NCI-H1417 (cell line): Measurements from ENCODE around the gene NOL9.

Source experiments
- DNase-seq, 3 experiments: peaks; one replicate each; lab custom pipeline; 2025; lab: John Stamatoyannopoulos, UW

Gene NOL9

DNA sequence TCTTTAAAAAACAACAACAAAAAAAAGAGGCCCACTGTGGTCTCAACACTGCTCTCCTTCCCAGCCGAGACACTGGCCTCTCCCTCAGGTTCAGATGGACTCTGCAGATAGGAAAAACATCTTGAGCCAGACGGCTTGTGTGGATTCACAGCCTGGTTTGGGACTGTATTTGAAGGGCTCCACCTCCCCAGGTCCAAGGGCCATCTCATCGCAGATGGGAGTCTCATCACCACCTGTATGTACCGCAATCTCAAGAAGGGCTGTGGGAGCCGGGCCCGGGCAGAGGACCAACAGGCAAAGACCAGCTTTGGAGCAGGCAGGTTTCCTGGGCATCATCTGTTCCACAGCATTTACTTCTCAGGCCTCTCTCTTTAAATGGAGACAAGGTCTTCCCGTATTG, 35.7 kb upstream of the NOL9 start:
- no peak for DNase-seq

DNA sequence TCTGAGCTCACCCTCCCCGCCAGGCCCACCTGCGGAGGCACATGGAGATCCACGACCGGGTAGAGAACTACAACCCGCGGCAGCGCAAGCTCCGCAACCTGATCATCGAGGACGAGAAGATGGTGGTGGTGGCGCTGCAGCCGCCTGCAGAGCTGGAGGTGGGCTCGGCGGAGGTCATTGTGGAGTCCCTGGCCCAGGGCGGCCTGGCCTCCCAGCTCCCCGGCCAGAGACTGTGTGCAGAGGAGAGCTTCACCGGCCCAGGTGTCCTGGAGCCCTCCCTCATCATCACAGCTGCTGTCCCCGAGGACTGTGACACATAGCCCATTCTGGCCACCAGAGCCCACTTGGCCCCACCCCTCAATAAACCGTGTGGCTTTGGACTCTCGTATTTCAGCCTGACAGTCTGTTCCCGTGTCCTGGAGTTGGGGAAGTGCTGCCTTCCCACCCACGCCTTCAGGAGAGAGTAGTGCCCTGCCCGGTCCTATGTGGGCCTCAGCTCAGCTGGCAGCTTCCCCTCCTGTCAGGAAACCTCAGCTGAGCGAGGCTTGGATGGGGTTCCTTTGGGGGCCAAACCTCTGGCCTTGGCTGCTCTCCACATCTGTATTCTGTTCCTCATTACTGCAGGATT, 34.7 kb upstream of the NOL9 start:
- no peak for DNase-seq

DNA sequence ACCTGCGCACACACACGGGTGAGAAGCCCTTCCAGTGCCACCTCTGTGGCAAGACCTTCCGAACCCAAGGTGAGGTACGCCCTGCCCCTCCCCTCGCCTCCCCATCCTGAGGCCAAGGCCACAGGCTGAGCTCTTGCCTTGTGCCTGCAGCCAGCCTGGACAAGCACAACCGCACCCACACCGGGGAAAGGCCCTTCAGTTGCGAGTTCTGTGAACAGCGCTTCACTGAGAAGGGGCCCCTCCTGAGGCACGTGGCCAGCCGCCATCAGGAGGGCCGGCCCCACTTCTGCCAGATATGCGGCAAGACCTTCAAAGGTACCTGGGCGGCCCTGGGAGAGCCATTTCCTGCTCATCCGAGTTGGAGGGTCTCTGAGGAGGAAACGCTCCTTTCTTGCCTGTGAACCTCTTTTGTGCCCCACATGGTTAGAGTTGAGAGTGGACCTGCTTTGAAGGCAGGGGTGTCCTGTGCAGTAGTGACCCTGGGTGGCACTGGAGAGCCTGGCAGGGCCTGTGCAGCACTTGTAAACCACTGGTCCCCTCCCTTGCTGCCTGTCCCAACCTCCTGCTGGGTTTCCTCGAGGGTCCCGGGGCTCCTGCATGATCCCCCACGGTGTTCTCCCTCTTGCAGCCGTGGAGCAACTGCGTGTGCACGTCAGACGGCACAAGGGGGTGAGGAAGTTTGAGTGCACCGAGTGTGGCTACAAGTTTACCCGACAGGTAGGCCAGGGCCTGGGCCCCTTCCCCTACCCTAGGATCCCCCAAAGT, 34.0 kb upstream of the NOL9 start:
- peak in 1 of 3 experiments; percentile 4 for DNase-seq

DNA sequence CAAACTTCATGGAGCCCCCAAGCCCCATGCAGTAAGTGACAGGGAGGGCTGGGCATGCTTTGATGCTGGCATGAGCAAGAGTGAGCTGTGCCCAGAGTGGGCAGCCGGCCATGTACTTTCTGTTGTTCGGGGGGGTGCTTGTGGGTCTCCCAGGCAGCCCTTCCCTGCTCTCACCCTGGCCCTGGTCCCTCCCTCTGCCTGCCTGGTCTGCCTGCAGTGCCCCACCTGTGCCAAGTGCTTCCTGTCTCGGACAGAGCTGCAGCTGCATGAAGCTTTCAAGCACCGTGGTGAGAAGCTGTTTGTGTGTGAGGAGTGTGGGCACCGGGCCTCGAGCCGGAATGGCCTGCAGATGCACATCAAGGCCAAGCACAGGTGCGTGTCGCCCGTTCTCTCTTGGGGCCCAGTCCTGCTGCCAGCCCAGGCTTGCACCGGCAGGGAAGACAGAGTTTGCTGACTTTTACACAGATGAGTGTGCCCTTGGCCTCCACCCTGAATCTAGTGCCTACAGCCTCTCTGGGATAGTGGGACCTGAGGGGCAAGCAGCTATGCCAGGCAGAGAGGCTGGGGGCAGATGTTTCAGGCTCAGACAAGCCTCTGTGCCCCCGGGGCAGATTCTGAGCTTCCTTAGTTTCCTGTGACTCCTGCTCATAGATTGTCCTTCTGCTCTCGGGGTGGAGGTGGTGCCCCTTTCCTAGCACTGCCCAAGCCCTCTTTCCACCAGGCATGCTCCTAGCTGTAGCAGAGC, 33.1 kb upstream of the NOL9 start:
- DNase-seq = peak in 2 of 3 experiments; percentile 10 to 46

DNA sequence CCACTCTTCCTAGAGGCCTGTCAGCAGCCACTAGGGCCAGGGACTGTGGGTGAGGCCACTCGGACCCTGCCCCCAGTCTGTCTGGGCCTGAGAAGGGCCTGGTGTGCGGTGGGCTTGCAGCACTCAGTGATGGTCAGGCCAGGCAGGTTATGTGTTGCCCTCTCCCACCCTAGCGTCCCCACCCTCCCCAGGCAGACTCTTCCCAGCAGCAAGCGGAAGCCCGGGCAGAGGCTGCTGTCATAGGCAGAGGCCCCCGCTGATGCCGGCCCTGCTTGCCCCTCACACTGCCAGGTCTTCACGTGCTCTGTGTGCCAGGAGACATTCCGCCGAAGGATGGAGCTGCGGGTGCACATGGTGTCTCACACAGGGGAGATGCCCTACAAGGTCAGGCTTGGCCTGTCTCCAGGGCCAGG, 32.1 kb upstream of the NOL9 start:
- DNase-seq = no peak

DNA sequence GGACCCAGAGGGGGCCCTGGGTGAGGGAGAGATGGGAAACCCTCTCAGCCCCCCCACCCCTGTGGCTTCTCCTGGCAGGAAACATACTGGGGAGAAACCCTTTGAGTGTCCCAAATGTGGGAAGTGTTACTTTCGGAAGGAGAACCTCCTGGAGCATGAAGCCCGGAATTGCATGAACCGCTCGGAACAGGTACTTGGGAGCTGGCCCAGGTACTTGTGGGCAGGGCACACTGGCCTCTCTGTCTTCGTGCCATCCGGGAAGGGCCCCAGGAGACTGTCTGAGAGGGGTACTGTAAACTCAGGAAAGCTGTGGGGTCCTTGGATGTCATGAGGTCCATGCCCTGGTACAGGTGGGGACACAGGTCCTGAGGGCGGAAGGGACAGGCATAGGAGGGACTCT, 31.5 kb upstream of the NOL9 start:
- no peak for DNase-seq

DNA sequence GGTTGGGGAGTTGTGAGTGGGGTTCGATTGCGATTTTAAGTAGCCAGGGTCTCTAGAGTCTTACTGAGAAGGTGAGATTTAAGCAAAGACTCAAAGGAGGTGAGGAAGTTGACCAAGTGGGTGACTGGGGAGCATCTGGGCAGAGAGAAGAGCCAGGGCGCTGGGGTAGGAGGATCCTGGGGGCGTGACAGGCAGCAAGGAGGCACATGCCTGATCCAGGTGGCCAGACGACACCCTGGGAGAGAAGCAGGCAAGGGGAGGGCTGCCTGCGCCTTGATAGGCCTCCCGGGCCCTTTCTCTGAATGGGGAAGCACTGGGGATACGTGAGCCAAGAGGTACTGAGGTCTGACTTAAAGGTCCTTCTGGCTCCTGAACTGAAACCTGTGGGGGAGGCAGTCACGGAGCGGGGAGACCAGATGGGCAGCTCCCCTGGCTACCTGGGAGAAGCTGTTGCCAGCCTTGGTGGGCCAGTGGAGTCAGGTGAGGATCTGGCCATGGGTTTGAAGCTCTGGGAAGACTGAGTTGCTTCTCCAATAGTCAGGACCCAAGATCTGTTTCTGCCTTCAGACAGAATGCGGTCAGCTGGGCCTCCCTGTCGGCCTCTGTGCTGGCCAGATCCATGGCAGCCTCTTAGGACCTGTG, 30.9 kb upstream of the NOL9 start:
- no peak for DNase-seq

DNA sequence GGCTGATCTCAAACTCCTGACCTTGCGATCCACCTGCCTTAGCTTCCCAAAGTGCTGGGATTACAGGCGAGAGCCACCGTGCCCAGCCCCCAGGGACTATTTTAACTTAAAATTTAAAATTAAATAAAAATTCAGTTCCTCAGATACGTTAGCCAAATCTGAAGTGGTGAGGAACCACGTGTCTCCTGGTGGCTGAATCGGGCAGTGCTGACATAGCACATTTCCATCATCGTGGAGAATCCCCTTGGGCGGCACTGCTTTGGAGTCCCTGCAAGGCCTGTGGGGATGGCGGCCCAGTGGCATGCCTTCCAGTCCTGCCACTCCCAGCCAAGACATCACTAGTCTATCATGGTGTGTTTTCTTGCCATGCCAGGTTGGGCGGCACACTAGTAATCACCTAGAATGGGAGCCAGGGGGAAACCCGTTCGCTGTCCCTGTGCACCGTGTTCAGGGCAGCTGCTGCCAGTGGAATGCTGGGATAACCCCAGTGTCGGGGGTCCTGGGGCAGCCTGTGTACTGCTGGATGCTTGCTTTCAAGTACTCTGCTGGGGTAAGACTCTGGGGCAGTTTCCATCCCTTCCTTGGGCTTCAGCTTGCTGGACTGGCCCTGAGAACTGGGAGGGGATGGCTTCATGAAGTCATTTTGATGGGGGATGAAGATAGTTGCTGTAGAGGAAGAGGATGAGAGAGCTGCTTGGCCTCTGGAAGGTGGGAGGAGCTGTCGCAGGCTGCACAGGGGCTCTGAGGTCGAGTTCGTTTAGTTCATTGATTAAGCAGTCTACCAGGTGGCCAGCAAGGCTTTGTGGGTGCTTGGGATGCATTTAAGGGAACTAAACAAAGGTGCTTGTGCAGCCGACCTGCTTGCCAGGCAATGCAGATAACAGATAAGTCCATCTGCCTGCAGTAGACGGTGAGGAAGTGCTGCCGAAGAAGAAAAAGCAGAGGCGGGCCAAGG, 30.1 kb upstream of the NOL9 start:
- no peak for DNase-seq

DNA sequence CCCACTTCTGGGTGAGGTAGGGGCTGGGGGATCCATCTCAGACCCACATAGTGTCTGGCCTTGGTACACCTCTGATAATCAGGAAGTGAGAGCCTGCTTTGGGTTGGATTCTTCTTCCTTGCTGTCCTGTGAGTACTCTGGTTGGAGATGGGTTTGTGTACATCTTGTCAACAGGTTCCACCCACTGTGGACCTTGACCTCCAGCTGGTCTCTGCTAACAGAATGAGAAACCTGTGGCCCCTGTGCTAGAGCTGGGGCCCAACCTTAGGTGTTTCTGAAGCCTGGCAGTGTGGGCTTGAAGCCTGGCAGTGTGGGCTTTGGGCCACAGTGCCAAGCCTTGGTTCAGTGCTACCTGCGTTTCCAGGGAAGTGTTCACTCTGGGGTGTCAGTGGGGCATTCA, 28.1 kb upstream of the NOL9 start:
- DNase-seq = no peak

DNA sequence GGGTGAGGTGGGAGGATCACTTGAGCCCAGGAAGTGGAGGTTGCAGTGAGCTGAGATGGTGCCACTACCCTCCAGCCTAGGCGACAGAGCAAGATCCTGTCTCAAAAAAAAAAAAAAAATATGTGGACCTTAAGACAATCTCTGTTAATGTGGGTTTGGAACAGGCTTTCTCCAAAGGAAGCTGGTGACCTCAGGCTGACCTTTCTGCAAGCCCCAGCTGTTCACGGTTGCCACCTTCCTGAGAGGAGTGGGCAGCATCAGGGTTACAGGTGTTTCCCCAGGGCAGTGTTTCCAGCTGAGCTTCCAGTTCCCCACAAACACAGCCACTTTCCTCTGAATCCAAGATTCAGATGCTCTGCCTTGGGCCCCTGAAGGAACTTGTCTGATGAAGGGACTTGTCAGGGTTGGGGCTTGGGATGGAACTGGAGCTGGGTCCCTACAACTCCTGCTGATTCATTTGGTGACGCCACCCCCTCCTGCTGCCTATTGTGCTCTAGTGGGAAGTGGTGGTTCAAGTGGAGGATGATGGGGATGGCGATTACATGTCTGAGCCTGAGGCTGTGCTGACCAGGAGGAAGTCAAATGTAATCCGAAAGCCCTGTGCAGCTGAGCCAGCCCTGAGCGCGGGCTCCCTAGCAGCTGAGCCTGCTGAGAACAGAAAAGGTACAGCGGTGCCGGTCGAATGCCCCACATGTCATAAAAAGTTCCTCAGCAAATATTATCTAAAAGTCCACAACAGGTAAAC, 27.4 kb upstream of the NOL9 start:
- DNase-seq = peak in 2 of 3 experiments; percentile 41 to 71

DNA sequence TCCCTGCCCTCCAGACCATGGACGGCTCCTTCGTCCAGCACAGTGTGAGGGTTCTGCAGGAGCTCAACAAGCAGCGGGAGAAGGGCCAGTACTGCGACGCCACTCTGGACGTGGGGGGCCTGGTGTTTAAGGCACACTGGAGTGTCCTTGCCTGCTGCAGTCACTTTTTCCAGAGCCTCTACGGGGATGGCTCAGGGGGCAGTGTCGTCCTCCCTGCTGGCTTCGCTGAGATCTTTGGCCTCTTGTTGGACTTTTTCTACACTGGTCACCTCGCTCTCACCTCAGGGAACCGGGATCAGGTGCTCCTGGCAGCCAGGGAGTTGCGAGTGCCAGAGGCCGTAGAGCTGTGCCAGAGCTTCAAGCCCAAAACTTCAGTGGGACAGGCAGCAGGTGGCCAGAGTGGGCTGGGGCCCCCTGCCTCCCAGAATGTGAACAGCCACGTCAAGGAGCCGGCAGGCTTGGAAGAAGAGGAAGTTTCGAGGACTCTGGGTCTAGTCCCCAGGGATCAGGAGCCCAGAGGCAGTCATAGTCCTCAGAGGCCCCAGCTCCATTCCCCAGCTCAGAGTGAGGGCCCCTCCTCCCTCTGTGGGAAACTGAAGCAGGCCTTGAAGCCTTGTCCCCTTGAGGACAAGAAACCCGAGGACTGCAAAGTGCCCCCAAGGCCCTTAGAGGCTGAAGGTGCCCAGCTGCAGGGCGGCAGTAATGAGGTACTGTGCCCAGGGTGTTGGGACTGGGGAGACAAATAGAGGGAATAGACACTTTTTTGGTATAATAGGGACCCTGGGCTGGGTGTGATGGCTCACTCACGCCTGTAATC, 26.5 kb upstream of the NOL9 start:
- no peak for DNase-seq

DNA sequence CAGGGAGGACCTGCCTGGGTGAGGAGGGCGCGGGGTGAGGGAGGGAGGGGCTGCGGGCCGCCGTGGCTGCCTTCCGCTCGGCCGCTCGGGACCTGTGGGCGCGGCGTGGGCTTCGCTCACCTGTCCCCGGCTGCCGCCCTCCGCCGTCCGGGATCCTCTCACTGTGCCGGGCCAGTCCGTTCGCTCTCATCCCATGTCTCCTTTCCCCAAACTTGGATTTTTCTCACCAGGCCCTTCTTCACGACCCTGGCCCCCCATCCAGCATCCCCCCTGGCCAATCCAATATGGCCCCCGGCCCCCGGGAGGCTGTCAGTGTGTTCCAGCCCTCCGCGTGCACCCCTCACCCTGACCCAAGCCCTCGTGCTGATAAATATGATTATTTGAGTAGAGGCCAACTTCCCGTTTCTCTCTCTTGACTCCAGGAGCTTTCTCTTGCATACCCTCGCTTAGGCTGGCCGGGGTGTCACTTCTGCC, 25.8 kb upstream of the NOL9 start:
- peak in 1 of 3 experiments; percentile 37 for DNase-seq

DNA sequence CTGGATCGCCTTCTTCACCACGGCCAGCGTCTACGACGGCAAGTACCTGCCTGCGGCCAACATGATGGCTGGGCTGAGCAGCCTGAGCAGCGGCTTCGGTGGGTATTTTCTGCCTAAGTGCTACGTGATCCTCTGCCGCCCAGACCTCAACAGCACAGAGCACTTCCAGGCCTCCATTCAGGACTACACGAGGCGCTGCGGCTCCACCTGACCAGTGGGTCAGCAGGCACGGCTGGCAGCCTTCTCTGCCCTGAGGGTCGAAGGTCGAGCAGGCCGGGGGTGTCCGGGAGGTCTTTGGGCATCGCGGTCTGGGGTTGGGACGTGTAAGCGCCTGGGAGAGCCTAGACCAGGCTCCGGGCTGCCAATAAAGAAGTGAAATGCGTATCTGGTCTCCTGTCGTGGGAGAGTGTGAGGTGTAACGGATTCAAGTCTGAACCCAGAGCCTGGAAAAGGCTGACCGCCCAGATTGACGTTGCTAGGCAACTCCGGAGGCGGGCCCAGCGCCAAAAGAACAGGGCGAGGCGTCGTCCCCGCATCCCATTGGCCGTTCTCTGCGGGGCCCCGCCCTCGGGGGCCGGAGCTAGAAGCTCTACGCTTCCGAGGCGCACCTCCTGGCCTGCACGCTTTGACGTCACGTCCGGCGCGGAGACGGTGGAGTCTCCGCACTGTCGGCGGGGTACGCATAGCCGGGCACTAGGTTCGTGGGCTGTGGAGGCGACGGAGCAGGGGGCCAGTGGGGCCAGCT, 25.2 kb upstream of the NOL9 start, which contains the start of gene ZBTB48:
Gene ZBTB48, plus strand, starts transcription at position 621 of the 745 bp plus-strand sequence. CDS start 616 bp downstream, outside the sequence.
- DNase-seq = peak; percentile 98

DNA sequence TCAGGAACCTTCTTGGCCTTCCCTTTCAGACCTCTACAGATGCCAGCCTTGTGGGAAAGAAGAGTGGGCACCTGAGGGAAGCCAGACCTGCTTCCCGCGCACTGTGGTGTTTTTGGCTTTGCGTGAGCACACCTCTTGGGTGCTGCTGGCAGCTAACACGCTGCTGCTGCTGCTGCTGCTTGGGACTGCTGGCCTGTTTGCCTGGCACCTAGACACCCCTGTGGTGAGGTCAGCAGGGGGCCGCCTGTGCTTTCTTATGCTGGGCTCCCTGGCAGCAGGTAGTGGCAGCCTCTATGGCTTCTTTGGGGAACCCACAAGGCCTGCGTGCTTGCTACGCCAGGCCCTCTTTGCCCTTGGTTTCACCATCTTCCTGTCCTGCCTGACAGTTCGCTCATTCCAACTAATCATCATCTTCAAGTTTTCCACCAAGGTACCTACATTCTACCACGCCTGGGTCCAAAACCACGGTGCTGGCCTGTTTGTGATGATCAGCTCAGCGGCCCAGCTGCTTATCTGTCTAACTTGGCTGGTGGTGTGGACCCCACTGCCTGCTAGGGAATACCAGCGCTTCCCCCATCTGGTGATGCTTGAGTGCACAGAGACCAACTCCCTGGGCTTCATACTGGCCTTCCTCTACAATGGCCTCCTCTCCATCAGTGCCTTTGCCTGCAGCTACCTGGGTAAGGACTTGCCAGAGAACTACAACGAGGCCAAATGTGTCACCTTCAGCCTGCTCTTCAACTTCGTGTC, 24.5 kb upstream of the NOL9 start:
- DNase-seq = peak in 1 of 3 experiments; percentile 19

DNA sequence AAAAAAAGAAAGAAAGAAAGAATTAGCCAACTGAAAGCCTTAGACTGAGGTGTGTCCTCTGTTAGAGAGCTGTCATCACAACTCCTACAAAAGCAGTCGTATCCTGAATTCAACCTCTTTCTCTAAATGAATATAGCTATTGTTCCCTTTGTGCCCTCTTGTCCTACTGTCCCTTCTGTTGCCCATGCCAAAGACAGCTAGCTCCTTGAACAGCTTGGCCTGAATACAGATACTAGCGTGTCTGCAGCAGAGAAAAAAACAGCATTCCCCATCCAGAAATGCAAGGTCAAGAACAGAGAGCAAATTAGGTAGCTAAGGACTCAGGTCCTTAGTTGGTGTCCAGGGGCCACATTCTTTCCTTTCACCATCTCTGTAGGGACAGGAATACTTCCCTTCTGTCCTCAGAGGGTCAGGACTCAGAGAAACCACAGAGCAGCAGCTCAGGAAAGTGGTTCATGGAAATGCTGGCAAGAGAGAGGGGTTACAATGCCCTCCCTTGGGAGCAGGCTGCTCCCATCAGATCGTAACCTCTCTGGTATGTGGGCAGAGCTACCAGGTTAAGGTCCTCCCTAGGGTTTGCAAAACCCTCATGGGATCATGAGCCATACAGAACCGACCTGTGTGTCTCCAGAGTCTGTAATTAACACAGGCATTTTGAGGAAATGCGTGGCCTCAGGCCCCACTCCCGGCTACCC, 23.7 kb upstream of the NOL9 start:
- DNase-seq = no peak

DNA sequence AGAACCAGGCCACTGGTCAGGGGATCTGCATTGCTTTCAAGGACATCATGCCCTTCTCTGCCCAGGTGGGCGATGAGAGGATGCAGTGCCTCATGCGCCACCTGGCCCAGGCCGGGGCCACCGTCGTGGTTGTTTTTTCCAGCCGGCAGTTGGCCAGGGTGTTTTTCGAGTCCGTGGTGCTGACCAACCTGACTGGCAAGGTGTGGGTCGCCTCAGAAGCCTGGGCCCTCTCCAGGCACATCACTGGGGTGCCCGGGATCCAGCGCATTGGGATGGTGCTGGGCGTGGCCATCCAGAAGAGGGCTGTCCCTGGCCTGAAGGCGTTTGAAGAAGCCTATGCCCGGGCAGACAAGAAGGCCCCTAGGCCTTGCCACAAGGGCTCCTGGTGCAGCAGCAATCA, 20.5 kb upstream of the NOL9 start:
- no peak for DNase-seq

DNA sequence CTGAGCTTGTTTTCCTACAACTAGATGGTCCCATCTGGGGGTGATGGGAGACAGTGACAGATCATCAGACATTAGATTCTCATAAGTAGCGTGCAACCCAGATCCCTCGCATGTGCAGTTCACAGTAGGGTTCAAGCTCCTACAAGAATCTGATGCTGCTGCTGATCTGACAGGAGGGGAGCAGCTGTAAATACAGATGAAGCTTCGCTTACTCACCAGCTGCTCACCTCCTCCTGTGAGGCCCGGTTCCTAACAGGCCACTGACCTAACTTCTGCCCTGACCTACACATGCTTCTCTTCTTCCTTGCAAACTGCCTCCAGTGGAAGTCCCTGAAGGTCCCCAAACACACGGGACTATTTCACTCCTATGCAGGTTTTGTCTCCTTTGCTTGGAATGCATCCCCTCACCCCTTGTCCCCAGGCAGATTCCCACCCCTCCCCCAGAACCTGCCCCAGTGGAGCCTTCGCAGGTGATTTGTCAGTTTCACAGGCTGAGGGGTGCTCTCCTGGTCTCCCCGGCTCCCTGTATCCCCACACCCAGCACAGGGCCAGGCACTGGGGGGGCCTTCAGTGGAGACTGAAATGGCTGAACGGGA, 19.8 kb upstream of the NOL9 start:
- no peak for DNase-seq
